Aorta (tissue), 5 donors: ENCODE results near the gene TET3. TPM values are rescaled to one million over a fixed set of nuclear protein-coding genes. Genes with fewer than 3 reads are reported as not detected.
A peak's percentile ranks its signal among the peaks of the same experiment; 100 is the strongest.
"Not testable (repeated sequence)": the region's sequence is repeated elsewhere in the genome, so short reads cannot be mapped to it uniquely, and the experiment has no call there.

Experiments used
- ATAC-seq: fragments of 200-7000 bp; cut with Tn5 transposase; one replicate; pipeline ENCODE4 v1.9.1; 2022; ENCODE audit warnings: moderate library complexity; ENCODE audit not compliant: low FRiP score
- DNase-seq, 2 donors: peaks; one replicate each; pipeline ENCODE4 v3.0.0-alpha.2; 2020
- H3K27ac ChIP-seq, 2 donors: one replicate each; pipeline ENCODE4 v1.5.1; 2013; ENCODE audit warnings: low read length in 2 of 2, mild to moderate bottlenecking in 2 of 2, moderate library complexity in 2 of 2, control low read depth in 1 of 2, inconsistent platforms in 1 of 2, low read depth in 1 of 2
- H3K27me3 ChIP-seq, 2 donors: one replicate each; pipeline ENCODE4 v1.6.1; 2013; ENCODE audit warnings: control low read depth in 1 of 2, low read length in 1 of 2, mild to moderate bottlenecking in 1 of 2, moderate library complexity in 1 of 2; ENCODE audit not compliant: insufficient read depth in 2 of 2, control insufficient read depth in 1 of 2
- H3K36me3 ChIP-seq, 2 donors: one replicate each; pipeline ENCODE4 v1.6.1; 2013; ENCODE audit warnings: control low read depth in 1 of 2, low read length in 1 of 2, mild to moderate bottlenecking in 1 of 2; ENCODE audit not compliant: insufficient read depth in 2 of 2, control insufficient read depth in 1 of 2
- H3K4me1 ChIP-seq, 2 donors: one replicate each; pipeline ENCODE4 v1.6.1; 2013; ENCODE audit warnings: low read length in 2 of 2, control low read depth in 1 of 2, mild to moderate bottlenecking in 1 of 2, moderate library complexity in 1 of 2; ENCODE audit not compliant: insufficient read depth in 2 of 2, control insufficient read depth in 1 of 2
- H3K4me3 ChIP-seq, 2 donors: one replicate each; pipeline ENCODE4 v1.5.1; 2013; ENCODE audit warnings: low read length in 2 of 2, control low read depth in 1 of 2, mild to moderate bottlenecking in 1 of 2
- H3K9me3 ChIP-seq: one replicate; pipeline ENCODE4 v1.6.1; 2013; ENCODE audit warnings: mild to moderate bottlenecking, low read length; ENCODE audit not compliant: control insufficient read depth
- WGBS, 2 donors: extraction: QIAGEN DNeasy Blood & Tissue Kit; methylation state at CpG; one replicate each; pipeline ENCODE4 v1.1.7; 2013; 5-methylcytosine and 5-hydroxymethylcytosine counted together
- intact Hi-C, 2 donors: fragments of 100-400 bp; cut with DNase I; formaldehyde crosslinking; loops; one replicate each; pipeline versions ENCODE4 v1.14.2 to v1.15.0; 2022
- long read RNA-seq, 2 donors: library from polyadenylated mRNA; unstranded; transcript quantifications; one replicate each; pipeline ENCODE4 v2.0.0, GENCODE V29; 2020 to 2021
- polyA plus RNA-seq, 2 donors: library from polyadenylated mRNA; stranded (reverse); fragments of 200-250 nt; gene quantifications; one replicate each; pipeline ENCODE4 v1.2.3, GENCODE V29; 2013
- total RNA-seq, 2 donors: library from RNA; stranded (reverse); fragmentation: NEBNext Ultra II Directional; extraction: Animal tissue kit (Norgen Biotek cat#: 25700); gene quantifications; one replicate each; pipeline ENCODE4 v1.2.1, GENCODE V29; 2021
- donor health status: healthy with polysubstance abuse.
- donor health status: Bipolar disorder and iron deficiency.
- donor health status: DM: no; HTN: no; CAD: no.
- donor health status: DM: no; HTN: no; CAD: no.
- donor health status: DM: yes; HTN: yes; CAD: no.

TET3 gene
- total RNA-seq = 10 to 100 TPM in 1 of 2 donors, 1 to 10 TPM in 1; 9.5 to 12.1 TPM
- 1 to 10 TPM; 1.0 to 1.9 TPM for polyA plus RNA-seq
- long read RNA-seq, donor 1, partial matches to known transcripts = 0 of 10 reads
- long read RNA-seq, donor 1, other reads (novel, unspliced or antisense) = 10 of 10 reads
- long read RNA-seq, donor 2, partial matches to known transcripts = 1 of 8 reads
- long read RNA-seq, donor 2, other reads (novel, unspliced or antisense) = 7 of 8 reads

DNA sequence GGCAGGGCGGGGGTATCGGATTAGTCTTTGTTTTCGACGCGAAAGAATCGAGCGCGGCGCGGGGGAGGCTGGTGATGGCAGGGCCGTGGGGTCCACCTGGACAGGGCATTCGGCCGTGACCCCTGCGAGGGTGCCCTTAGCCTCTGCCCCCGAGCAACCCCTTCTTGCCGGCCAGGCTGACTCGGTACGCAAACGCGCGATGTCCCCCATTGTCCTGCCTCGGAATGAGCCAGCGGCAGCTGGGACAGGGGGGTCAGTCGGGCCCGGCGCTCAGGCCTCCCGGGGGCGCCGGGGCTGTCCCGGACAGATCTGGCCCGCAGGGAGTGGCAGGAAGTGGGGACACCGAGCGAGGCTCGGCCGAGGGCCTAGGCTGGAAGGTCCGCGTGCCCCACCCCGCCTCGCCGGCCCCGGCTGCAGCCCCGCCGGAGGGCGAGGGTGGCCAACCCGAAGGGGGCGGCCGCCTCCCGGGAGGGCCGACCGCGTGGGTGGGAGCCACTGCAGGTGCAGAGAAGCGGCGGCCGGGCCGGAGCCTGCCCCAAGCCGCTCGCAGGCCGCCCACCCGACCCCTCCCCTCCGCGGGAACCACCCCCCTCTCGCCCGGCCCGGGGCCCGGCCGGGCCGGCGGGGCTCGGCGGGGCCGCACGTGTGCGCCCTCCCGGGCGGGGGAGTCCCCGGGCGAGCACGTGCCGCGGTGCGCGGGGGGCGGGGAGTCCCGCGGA lies at the start of gene TET3:
TET3 (plus strand) TSS at position 708 of the 719 bp plus-strand sequence. CDS start 1,494 bp downstream, outside the sequence.
- H3K4me1 ChIP-seq = no peaks in the 10 kb centered on the region
- no peaks in the 10 kb centered on the region for H3K27me3 ChIP-seq
- H3K9me3 ChIP-seq = no peaks in the 10 kb centered on the region
- ATAC-seq (no peak), DNase-seq (peak; percentile 58 to 83)
- WGBS, 2 donors = 4 to 9% methylated on average over 38 to 85 of the region's 85 CpGs
- H3K36me3 ChIP-seq = no peaks in the 10 kb centered on the region
- no peak within 1 kb of the TSS for H3K27ac ChIP-seq
- intact Hi-C loops = no loop called here
- H3K4me3 ChIP-seq = peak within 1 kb of the TSS; percentile 61 to 91

DNA sequence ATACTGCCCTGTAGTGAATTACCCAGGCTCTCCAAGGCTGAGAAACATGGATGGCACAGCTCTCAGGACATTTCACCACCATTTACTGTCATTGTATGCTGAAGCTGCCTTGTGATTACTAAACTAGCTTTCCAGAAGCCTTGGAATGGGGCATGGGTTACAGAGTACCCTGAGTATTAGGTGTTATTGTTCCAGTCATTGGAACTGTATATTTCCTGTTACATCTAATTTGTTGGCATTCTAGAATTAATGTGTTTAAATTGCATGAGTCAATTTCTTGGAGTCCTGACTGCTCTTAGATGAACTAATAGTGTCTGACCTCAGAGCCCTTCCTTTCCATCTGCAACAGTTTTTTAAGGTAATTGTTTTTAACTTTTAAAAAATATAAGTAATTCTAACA lies 49.1 kb upstream of the TET3 start:
- Histone ChIP-seq H3K36me3 (peaks cover 0 to 3% of the 10 kb centered on the region in 2 donors), H3K9me3 (no peaks in the 10 kb centered on the region), H3K4me1 (peaks cover 0 to 2% of the 10 kb centered on the region in 2 donors), H3K4me3 (no peak overlapping the region), H3K27me3 (no peaks in the 10 kb centered on the region), H3K27ac (no peak overlapping the region)
- ATAC-seq (no peak), DNase-seq (no peak)
- intact Hi-C loops = no loop called here

DNA sequence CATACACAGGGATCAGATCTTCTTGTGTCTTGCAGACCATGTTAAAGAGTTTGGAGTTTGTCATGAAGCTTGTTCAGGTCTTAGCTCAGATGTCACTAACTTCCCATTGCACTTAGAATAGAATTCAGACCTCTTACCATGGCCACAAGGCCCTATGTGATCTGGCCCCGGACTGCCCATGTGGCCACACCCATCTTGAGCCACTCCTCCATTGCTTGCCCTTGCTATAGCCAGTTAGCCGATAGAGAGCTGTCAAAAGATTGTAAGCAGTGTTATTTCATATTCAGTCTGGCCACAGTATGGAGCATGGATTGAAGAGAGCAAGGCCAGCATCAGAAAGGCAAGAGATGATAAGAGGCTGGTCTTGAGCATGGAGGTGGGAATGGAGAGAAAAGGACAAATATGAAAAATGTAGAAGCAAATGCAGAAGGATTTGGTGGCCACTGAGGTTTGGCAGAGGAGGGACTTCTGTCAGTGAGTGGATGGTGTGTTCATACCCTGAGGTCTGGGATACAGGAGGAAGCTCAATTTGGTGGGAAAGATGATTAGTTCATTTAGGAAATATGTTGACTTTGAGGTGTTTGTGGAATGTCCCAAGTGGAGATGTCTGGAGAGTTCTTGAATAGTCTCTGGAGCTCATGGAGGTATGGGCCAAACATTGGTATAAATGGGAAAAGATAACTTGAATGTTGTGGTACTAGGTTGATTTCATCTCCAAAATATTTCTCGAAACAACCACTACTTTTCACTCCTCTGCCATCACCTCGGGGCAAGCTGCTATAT lies 47.4 kb upstream of the TET3 start:
- 80 to 82% methylated on average over 4 of the region's 4 CpGs for WGBS, 2 donors
- Histone ChIP-seq H3K27ac (no peak overlapping the region), H3K4me1 (peaks cover 0 to 2% of the 10 kb centered on the region in 2 donors), H3K4me3 (no peak overlapping the region), H3K27me3 (no peaks in the 10 kb centered on the region), H3K9me3 (no peaks in the 10 kb centered on the region), H3K36me3 (peaks cover 0 to 3% of the 10 kb centered on the region in 2 donors)
- ATAC-seq = no peak
- DNase-seq = no peak
- intact Hi-C loops = no loop called here

- intact Hi-C loops = no loop called here
- no peak overlapping the region for H3K27ac ChIP-seq
- peaks cover 0 to 3% of the 10 kb centered on the region in 2 donors for H3K36me3 ChIP-seq
- ATAC-seq = no peak
- no peaks in the 10 kb centered on the region for H3K9me3 ChIP-seq
- DNase-seq = no peak
- peaks cover 0 to 2% of the 10 kb centered on the region in 2 donors for H3K4me1 ChIP-seq
- H3K27me3 ChIP-seq = no peaks in the 10 kb centered on the region
- H3K4me3 ChIP-seq = no peak overlapping the region
Measured at GRCh38 chr2:73937899-73938298, 46.8 kb upstream of the TET3 start.

DNA sequence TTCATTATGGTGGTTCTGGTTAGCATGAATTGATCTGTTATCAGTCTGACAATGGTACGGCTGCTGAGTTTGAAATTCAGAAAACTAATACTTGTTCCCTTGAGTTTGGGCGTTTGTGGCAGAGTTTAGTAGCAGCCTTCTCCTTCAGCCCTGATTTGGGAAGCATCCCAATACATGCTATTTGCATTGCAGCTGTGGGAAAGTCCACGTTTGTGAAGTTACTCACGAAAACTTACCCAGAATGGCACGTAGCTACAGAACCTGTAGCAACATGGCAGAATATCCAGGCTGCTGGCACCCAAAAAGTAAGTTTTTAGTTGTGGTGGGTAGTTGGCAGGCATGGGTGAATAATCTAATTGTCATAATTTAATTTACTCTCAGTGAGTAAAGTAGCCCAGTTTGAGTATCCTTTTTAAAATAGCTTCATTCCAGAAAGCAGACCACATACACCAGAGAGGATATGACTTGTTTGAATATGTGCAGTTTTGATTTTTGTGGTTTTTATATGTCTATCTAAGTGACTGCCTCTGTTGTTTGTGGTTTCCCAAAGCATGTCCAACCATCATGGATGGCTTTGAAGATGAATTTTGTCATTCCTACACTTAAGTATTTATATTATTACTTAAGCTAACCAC lies 45.9 kb upstream of the TET3 start:
- no peak overlapping the region for H3K4me3 ChIP-seq
- peaks cover 0 to 2% of the 10 kb centered on the region in 2 donors for H3K4me1 ChIP-seq
- no peak overlapping the region for H3K27ac ChIP-seq
- H3K36me3 ChIP-seq = no peaks in the 10 kb centered on the region
- no peaks in the 10 kb centered on the region for H3K27me3 ChIP-seq
- DNase-seq (no peak), ATAC-seq (no peak)
- intact Hi-C loops = no loop called here
- H3K9me3 ChIP-seq = no peaks in the 10 kb centered on the region
- 61 to 71% methylated on average over 5 of the region's 5 CpGs for WGBS, 2 donors

GRCh38 chr2:73939419-73939818 lies 45.3 kb upstream of the TET3 start:
- Histone ChIP-seq H3K27me3 (no peaks in the 10 kb centered on the region), H3K4me3 (no peak overlapping the region), H3K4me1 (peaks cover 0 to 2% of the 10 kb centered on the region in 2 donors), H3K36me3 (no peaks in the 10 kb centered on the region), H3K9me3 (no peaks in the 10 kb centered on the region), H3K27ac (no peak overlapping the region)
- intact Hi-C loops = no loop called here
- no peak for ATAC-seq
- DNase-seq = no peak
- WGBS, 2 donors = 82 to 84% methylated on average over 2 of the region's 2 CpGs

- WGBS, 2 donors = 98 to 100% methylated on average over 1 of the region's 1 CpG
- H3K4me1 ChIP-seq, H3K4me3 ChIP-seq, ATAC-seq, H3K27ac ChIP-seq, DNase-seq, H3K27me3 ChIP-seq, H3K9me3 ChIP-seq, intact Hi-C loops, H3K36me3 ChIP-seq: not testable (repeated sequence)
Measured at GRCh38 chr2:73940066-73940465, 44.6 kb upstream of the TET3 start.

- peaks cover 0 to 2% of the 10 kb centered on the region in 2 donors for H3K36me3 ChIP-seq
Measured at GRCh38 chr2:73942664-73943063, 42.0 kb upstream of the TET3 start.

More at GRCh38 chr2:73942664-73943063, 42.0 kb upstream of the TET3 start:
- 25 to 27% methylated on average over 2 of the region's 2 CpGs for WGBS, 2 donors
- no peak for ATAC-seq
- H3K4me3 ChIP-seq = no peak overlapping the region
- H3K9me3 ChIP-seq = no peaks in the 10 kb centered on the region
- H3K27ac ChIP-seq = no peak overlapping the region
- intact Hi-C loops = no loop called here
- H3K4me1 ChIP-seq = no peaks in the 10 kb centered on the region
- DNase-seq = no peak
- H3K27me3 ChIP-seq = no peaks in the 10 kb centered on the region
